SK-N-SH treated with all-trans-retinoic acid at 6 μM for 48 hours (cell line): ENCODE data around the gene TBX1.

Source experiments
- PPARA ChIP-seq: fragments of 250-450 bp; sonication (Bioruptor Pico); IDR thresholded peaks from 2 replicates; pipeline ENCODE4 v1.5.0; 2020; ENCODE audit warnings: mild to moderate bottlenecking, borderline replicate concordance
- ZFP30 ChIP-seq: fragments of 450-650 bp; formaldehyde crosslinking; IDR thresholded peaks from 2 replicates; pipeline ENCODE4 v1.5.0; 2022; ENCODE audit warnings: mild to moderate bottlenecking, moderate library complexity

GRCh38 chr22:19720999-19721329, 39.6 kb upstream of the TBX1 start:
- TF ChIP-seq ZFP30 (CRISPR knock-in tag) (no peak), PPARA (CRISPR knock-in tag) (no peak)
